ENCODE measurements around the gene AREG. TPM values are rescaled to one million over a fixed set of nuclear protein-coding genes. Genes with fewer than 3 reads are reported as not detected.
A peak's percentile ranks its signal among the peaks of the same experiment; 100 is the strongest.

The AREG gene
- total and polyA plus RNA-seq, 4 donors: 0.22 to 0.69 (median 0.33) TPM; not detected in 1

- Histone ChIP-seq H3K4me3 (ENCODE audit: low read depth, low read length) (no peak overlapping the region), H3K9me3 (ENCODE audit: control insufficient read depth, insufficient read depth, low read length) (no peaks in the 10 kb centered on the region), H3K4me1 (ENCODE audit: control insufficient read depth, insufficient read depth, low read length) (no peaks in the 10 kb centered on the region), H3K27me3 (ENCODE audit: control insufficient read depth, insufficient read depth, low read length) (no peaks in the 10 kb centered on the region), H3K27ac (ENCODE audit: low read depth, low read length) (no peak overlapping the region), H3K36me3 (ENCODE audit: control insufficient read depth, insufficient read depth, low read length) (no peaks in the 10 kb centered on the region)
- no CpG with 5 or more reads among the region's 1 CpG for WGBS (ENCODE audit: insufficient coverage)
- no peak for DNase-seq (ENCODE audit: low read depth in 4 of 6, low spot score in 6 of 6)
Observed at GRCh38 chr4:74490736-74491135, 45.8 kb downstream of the AREG start.

- Histone ChIP-seq H3K4me3 (ENCODE audit: low read depth, low read length) (no peak overlapping the region), H3K9me3 (ENCODE audit: control insufficient read depth, insufficient read depth, low read length) (no peaks in the 10 kb centered on the region), H3K4me1 (ENCODE audit: control insufficient read depth, insufficient read depth, low read length) (no peaks in the 10 kb centered on the region), H3K36me3 (ENCODE audit: control insufficient read depth, insufficient read depth, low read length) (no peaks in the 10 kb centered on the region), H3K27me3 (ENCODE audit: control insufficient read depth, insufficient read depth, low read length) (no peaks in the 10 kb centered on the region), H3K27ac (ENCODE audit: low read depth, low read length) (no peak overlapping the region)
- DNase-seq (ENCODE audit: low read depth in 4 of 6, low spot score in 6 of 6): no peak
- 99% methylated on average over 4 of the region's 4 CpGs for WGBS (ENCODE audit: insufficient coverage)
Observed at GRCh38 chr4:74499986-74500781, 55.2 kb downstream of the AREG start.

GRCh38 chr4:74501579-74501978 is 56.6 kb downstream of the AREG start:
- no peak overlapping the region for H3K4me3 ChIP-seq (ENCODE audit: low read depth, low read length)
- peaks cover 4% of the 10 kb centered on the region for H3K4me1 ChIP-seq (ENCODE audit: control insufficient read depth, insufficient read depth, low read length)
- no CpG with 5 or more reads among the region's 1 CpG for WGBS (ENCODE audit: insufficient coverage)
- no peak overlapping the region for H3K27ac ChIP-seq (ENCODE audit: low read depth, low read length)
- H3K9me3 ChIP-seq (ENCODE audit: control insufficient read depth, insufficient read depth, low read length): no peaks in the 10 kb centered on the region
- no peaks in the 10 kb centered on the region for H3K27me3 ChIP-seq (ENCODE audit: control insufficient read depth, insufficient read depth, low read length)
- H3K36me3 ChIP-seq (ENCODE audit: control insufficient read depth, insufficient read depth, low read length): no peaks in the 10 kb centered on the region
- no peak for DNase-seq (ENCODE audit: low read depth in 4 of 6, low spot score in 6 of 6)

- no CpG with 5 or more reads among the region's 2 CpGs for WGBS (ENCODE audit: insufficient coverage)
- no peaks in the 10 kb centered on the region for H3K36me3 ChIP-seq (ENCODE audit: control insufficient read depth, insufficient read depth, low read length)
- DNase-seq (ENCODE audit: low read depth in 4 of 6, low spot score in 6 of 6): no peak
- peaks cover 4% of the 10 kb centered on the region for H3K4me1 ChIP-seq (ENCODE audit: control insufficient read depth, insufficient read depth, low read length)
- H3K27me3 ChIP-seq (ENCODE audit: control insufficient read depth, insufficient read depth, low read length): no peaks in the 10 kb centered on the region
- no peak overlapping the region for H3K27ac ChIP-seq (ENCODE audit: low read depth, low read length)
- H3K9me3 ChIP-seq (ENCODE audit: control insufficient read depth, insufficient read depth, low read length): no peaks in the 10 kb centered on the region
- H3K4me3 ChIP-seq (ENCODE audit: low read depth, low read length): no peak overlapping the region
Observed at GRCh38 chr4:74503580-74503979, 58.6 kb downstream of the AREG start.

GRCh38 chr4:74504212-74504611 is 59.3 kb downstream of the AREG start:
- no peaks in the 10 kb centered on the region for H3K36me3 ChIP-seq (ENCODE audit: control insufficient read depth, insufficient read depth, low read length)
- no CpG with 5 or more reads among the region's 1 CpG for WGBS (ENCODE audit: insufficient coverage)
- peak in 1 of 6 donors; percentile 12 for DNase-seq (ENCODE audit: low read depth in 4 of 6, low spot score in 6 of 6)
- no peak overlapping the region for H3K27ac ChIP-seq (ENCODE audit: low read depth, low read length)
- H3K4me3 ChIP-seq (ENCODE audit: low read depth, low read length): no peak overlapping the region
- H3K4me1 ChIP-seq (ENCODE audit: control insufficient read depth, insufficient read depth, low read length): peaks cover 4% of the 10 kb centered on the region
- H3K9me3 ChIP-seq (ENCODE audit: control insufficient read depth, insufficient read depth, low read length): no peaks in the 10 kb centered on the region
- no peaks in the 10 kb centered on the region for H3K27me3 ChIP-seq (ENCODE audit: control insufficient read depth, insufficient read depth, low read length)

Other genes starting within 250 kb of the AREG start
- gene EPGN, start 136.7 kb upstream of the AREG start, total RNA-seq: 10 to 100 TPM in 1 of 2 donors, 1 to 10 TPM in 1; 7.8 to 14.2 TPM
- 1 to 10 TPM in 1 of 2 donors, not detected in 1; 2.9 TPM for gene EPGN, start 136.7 kb upstream of the AREG start, polyA plus RNA-seq (ENCODE audit: insufficient read length in 2 of 2)
- under 1 TPM in 1 of 2 donors, not detected in 1; 0.30 TPM for gene EREG, start 80.0 kb upstream of the AREG start, total RNA-seq
- gene EREG, start 80.0 kb upstream of the AREG start, polyA plus RNA-seq (ENCODE audit: insufficient read length in 2 of 2): under 1 TPM; 0.12 to 0.14 TPM